Sciatic nerve (tissue), 2 donors: Measurements from ENCODE around the gene RIOK1. TPM values are rescaled to one million over a fixed set of nuclear protein-coding genes. Genes with fewer than 3 reads are reported as not detected.

ENCODE experiments used
- ATAC-seq: fragments of 200-7000 bp; cut with Tn5 transposase; one replicate; pipeline ENCODE4 v1.9.1; 2020; ENCODE audit warnings: mild to moderate bottlenecking, moderate library complexity
- DNase-seq: peaks from one replicate; pipeline ENCODE4 v3.0.0-alpha.2; 2020; ENCODE audit warnings: low spot score
- intact Hi-C: fragments of 100-400 bp; cut with DNase I; formaldehyde crosslinking; loops from one replicate; pipeline ENCODE4 v1.14.2; 2022
- total RNA-seq: library from RNA; stranded (reverse); fragmentation: NEBNext Ultra II Directional; extraction: Animal tissue kit (Norgen Biotek cat#: 25700); gene quantifications from one replicate; pipeline ENCODE4 v1.2.1, GENCODE V29; 2021
- donor health status: DM: no; HTN: no; CAD: no.
- donor health status: DM: no; HTN: no; CAD: no.

Gene RIOK1
- total RNA-seq, 1 donor from 2014 or later, result 21.2 TPM

GRCh38 chr6:7467007-7467897 is 77.6 kb downstream of the RIOK1 start:
- intact Hi-C loops, result no loop called here
- ATAC-seq, result no peak
- DNase-seq, result no peak

Other genes with a start within 250 kb of the RIOK1 start
- gene SSR1, start 76.6 kb upstream of the RIOK1 start, total RNA-seq, result 118 TPM
- gene CAGE1, start 66 bp upstream of the RIOK1 start, total RNA-seq, result not detected
- gene DSP, start 151.9 kb downstream of the RIOK1 start, total RNA-seq, result 7.2 TPM
- 14.6 TPM for gene SNRNP48, start 200.4 kb downstream of the RIOK1 start, total RNA-seq